8988T (cell line): ENCODE measurements around the gene MRPS31.

ENCODE experiments used
- DNase-seq: peaks from one replicate; pipeline ENCODE4 v3.0.0; 2011

Gene MRPS31

DNA sequence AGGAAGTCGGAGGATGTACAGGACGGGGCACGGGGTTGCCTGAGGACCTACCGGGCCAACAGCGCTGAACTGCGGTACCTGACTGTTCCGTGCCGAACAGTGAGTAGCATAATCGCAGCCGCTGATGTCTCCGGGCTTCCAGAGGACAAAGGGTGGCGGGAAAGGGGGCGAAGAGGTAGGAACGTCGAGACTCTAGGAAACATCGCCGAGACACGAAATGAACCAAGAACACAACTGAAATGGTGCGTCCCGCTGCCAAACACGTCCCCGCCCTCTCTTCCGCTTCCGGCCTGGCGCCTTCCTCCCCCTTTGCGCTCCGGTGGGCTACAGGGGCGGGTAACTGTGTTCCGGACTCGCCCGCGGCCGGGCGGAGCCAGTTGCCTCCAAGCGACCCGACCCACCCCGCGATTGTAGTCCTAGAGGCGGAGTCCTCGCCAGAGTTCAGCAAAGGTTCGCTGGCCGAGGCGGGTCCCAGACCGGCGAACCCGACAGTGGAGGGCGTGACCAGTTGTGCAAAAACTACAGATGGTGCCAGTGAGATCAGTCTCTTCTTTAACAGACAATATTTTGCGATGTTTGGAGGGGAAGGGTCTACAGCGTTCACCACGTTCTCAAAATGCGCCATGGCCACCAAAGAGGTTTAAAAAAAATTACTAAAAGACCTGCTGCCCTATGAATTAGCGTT, at the start of gene MRPS31:
TSS of gene MRPS31 (minus strand) at position 257 of the 685 bp plus-strand sequence. CDS start at position 203, 54 bp downstream.
- DNase-seq = peak; percentile 69

- no peak for DNase-seq
These were observed 48.9 kb upstream of the MRPS31 start for GRCh38 chr13:40819797-40820315.

DNA sequence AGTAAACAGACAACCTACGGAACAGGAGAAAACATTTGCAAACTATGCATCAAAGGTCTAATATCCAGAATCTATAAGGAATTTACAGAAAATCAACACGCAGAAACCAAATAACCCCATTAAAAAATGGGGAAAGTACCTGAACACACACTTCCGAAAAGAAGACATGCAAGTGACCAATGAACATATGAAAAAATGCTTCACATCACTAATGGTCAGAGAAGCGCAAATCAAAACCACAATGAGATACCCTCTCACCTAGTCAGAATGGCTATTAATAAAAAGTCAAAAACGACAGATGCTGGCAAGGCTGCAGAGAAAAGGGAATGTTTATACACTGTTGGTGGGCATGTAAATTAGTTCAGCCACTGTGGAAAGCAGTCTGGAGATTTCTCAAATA, 47.9 kb upstream of the MRPS31 start:
- no peak for DNase-seq

- DNase-seq = no peak
These were observed 43.8 kb upstream of the MRPS31 start for GRCh38 chr13:40814803-40815202.

DNA sequence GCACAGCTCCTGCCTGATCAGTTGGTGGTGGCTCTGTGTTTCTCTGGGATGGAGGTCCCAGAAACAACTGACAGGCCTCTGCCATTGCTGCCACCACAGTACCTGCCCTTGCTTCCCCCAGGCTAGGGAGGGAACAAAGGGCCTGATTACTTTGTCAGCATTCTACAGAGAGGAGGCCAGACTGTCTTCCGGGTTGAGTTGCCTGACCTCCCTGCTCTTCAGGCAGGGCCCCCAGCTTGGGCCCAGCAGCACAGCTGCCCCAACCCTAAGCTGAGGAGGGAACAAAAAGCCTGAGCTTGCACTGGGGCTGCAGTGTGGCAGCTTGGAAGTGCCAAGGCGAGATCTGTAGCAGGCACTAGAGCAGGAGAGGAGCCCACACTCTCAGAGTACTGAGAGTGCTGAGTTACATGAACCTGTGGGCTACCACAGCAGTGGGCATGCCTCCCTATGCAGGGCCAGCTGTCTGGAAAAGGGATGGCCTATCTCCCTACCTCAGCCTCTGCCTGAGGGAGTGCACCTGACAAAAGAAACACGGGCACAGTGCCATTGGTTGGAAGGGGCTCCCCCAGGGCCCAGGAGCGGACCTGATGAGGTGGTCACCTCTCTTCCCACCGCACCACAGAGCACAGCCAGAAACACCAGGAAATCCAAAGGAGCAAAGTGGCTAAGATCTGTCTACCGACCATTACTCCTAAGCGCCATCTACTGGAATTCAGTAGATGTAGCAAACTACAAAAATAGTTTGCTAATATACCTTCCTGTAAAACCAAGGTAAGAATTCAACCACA, 42.9 kb upstream of the MRPS31 start:
- DNase-seq = no peak

- no peak for DNase-seq
These were observed 41.9 kb upstream of the MRPS31 start for GRCh38 chr13:40812724-40813445.

DNA sequence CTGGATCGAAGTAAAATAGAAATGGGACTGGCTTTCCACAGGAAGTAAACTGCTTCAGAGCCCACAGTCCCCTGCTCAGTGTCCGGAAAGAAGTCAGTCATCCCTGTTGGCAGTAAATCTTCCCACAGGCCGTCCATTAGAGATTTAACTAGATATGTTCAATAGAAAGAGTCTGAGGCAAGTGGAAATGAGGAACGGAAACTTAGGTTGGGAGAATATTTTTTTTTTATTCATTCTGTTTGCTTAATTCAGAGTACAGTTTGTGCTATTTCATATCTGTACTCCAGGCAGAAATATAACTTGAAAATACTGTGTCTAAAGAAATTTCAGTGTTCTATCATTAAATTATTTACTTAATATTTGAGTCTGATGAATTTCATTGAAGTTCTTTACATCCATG, 41.1 kb upstream of the MRPS31 start:
- no peak for DNase-seq

DNA sequence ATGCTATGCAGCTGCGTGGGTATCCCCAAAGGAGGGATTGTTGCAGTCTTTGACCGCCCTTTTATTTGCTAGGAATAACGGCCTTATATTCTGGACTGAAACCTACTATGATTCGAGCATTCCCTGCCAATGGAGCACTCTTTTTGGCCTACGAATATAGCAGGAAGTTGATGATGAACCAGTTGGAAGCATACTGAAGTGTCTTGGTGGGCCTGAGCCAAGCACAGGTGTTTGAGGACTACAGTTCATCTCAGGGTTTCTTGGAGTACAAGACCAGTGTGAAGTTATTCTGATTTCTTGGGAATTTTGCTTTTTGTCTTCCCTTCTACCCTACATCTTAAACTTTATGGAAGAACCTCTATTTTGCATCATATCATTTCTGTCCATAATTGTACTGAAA, 38.5 kb upstream of the MRPS31 start:
- DNase-seq = no peak

DNA sequence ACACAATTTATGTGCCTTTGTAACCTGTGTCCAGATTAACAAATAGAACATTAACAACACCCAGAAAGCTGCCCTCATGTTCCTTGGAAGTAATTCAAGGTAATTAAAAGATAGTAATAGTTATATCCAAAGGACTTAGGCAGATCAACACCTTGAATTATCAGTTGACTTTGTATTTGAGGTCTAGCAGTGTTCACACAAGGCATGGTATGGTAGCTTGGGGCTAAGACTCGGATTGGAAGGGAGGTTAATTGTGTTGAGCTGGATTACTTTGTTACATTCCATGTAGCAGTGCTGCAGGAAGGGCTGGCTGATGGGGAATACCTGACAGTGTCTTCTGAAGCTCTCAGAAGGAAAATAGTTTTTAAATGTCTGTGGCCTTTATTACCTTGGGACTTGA, 35.3 kb upstream of the MRPS31 start:
- no peak for DNase-seq

GRCh38 chr13:40803316-40803715, 32.3 kb upstream of the MRPS31 start:
- DNase-seq = no peak

- no peak for DNase-seq
These were observed 30.5 kb upstream of the MRPS31 start for GRCh38 chr13:40801255-40802217.

- DNase-seq = no peak
These were observed 29.6 kb upstream of the MRPS31 start for GRCh38 chr13:40800559-40800958.

DNA sequence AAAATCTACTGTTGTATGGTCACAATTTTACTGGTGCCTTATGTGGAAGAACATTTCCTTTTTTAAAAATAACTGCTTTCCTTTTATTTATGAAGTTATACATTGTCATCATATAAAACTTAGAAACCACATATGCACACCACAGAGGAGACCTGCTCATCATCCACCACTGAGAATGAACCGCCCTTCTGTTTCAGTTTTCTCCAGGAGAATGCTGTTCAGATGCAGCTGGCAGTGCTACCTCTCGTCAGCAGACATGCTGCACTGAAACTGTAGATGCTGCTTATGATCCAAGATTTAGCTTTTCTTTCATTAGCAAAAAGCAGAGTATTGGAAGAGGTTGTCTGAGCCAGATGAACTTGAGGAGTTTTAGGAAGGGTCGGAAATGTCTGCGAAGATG, 28.5 kb upstream of the MRPS31 start:
- DNase-seq = no peak

DNA sequence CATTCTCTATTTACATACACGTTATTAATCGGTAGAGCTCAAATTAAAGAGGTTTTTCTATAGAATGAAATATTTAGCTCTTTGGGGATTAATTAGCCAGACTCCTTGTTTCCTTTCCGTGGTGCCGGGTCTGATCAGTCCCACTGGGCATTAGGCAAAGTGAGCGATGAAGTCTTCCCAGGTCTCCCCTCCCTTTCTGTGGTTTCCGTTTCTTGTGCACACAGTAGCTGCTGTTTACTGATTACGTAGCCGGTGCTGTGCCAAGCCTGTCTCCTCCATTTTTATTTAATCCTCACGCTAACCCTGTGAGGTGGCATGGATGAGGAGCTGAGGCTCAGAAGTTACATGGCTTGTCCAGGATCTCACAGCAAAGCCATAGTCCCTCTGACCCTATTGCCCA, 27.4 kb upstream of the MRPS31 start:
- no peak for DNase-seq

DNA sequence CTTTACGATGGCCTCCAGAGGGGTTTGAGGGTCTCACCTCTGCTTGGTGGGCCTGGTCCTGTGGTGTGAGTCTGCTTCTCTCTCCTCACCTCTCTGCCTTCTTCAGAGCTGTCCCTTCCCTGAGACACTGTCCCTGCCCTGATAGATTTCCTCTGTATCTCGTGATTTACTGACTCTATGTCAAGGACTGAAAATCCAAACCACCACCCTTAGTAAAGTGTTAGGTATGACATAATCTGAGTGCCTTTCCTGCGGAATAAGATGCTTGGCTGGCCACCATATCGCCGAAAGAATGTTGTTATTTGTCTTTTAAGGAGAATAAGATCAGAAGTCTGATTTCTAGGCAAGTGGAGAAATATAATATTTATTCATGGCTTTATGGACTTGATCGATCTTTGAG, 25.7 kb upstream of the MRPS31 start:
- no peak for DNase-seq

DNA sequence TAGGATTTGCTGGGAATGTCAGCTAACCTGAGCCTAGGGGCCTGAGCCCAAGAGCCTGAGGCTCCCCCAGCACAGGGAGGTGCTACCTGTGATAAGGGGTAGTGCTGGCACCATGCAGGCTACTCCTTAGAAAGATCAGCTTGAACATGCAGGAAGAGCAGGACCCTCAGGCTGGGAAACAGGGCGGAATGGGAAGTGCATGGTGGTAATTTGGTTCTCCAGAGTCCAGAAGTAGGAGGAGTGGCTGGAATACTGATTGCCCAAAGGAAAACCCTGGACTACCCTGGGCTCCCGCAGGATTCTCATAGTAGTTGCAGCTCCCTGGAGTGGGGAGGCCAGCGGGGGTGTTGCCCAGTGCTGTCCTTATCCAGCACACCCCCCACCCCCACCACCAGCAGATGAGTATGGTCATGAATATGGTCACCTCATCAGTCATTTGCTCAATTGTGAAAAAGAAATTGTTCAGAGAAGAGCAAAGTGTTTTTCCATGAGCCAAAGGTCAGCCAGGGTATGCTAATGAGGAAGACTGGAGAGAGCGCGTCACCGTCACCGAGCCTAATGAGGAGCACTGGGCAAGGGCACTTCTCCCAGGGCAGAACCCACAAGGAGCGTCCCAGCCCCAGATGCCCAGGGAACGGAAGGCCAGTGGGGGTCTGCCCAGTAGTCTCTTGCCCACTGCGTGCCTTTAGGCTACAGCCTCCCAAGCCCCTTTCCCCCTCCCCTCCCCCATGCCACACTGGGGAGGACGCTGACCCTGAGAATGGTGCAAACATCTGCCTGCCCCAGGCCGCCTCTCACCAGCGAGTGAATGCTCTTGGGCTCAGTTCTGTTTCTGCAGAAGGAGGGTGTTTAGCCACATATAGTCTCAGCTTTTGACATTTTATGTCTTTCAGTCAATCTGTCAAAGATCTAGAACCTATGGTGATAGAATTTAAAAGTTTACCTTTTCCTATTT, 23.7 kb upstream of the MRPS31 start:
- DNase-seq = no peak

GRCh38 chr13:40793339-40793738, 22.3 kb upstream of the MRPS31 start:
- DNase-seq = no peak

DNA sequence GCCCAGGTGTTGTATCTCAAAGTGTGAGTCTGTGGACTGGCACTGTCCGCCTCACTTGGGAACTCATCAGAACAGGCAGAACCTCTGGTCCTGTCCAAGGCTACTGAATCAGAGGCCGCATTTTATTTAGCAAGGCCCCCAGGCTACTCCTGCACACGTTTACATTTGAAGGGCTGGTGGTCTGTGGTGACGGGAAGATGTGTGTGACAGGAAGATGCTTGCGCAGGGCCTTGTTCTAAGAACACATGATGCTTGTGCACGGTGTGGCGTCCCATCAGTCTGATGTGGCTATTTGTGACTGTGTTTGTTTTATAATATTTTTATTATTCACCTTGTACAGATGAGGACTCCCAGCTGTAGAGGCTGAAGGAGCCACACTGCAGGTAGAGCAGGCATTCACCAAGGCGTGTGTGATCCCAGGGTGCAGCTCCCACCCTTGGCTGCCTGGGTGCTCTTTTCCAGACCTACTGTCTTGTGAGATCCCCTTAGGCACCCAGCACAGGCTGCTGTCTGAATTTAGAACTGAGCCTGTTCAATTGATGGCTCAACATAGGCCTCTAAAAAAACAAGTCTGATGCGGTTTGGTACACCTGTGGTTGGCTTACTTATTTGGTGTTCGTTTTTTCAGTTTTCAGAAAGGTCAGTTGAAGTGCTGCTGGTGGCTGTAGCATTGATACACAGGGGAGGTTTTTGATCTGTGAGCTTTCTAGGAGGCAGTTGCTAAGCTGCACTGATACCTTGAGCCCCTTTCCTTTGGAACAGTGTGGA, 21.5 kb upstream of the MRPS31 start:
- DNase-seq = no peak

DNA sequence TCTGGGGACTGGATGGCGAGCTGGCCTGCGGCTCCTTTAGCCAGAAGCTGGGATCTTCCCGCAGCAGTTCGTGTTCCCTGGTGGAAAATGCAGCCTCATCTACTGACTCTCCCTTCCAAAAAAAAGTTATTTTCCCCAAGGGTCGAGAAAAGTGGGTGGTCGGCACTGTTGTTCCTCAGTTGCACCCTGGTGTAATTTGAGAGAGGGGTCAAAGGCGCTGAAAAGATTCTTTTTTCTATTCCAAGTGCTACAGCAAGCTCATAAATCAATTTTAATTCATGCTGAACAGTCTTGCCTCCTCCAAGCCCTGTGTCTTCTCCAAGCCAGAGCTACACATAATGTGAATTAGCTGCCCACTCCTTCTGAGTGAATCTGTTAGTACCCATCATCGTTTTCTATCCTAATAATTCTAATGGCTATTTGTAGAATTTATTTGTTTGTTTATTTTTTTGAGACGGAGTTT, 19.2 kb upstream of the MRPS31 start:
- DNase-seq = no peak
